ENCODE results near the gene EXOC1.

GRCh38 chr4:55838952-55839351 lies 14.5 kb upstream of the EXOC1 start:
- no peak for TF ChIP-seq CEBPB (IDR thresholded peaks at IDR 0.05)
- TF ChIP-seq TAF1 (IDR thresholded peaks at IDR 0.05; ENCODE audit: low read depth), result no peak
- TF ChIP-seq MAX (IDR thresholded peaks at IDR 0.05), result no peak
- no peak for TF ChIP-seq RAD21 (IDR thresholded peaks at IDR 0.05; ENCODE audit: low read depth)
